ENCODE measurements around the gene PALM3. TPM values are rescaled to one million over a fixed set of nuclear protein-coding genes. Genes with fewer than 3 reads are reported as not detected.

PALM3 gene
- total RNA-seq, 1 experiment from 2014 or later: 3.3 TPM

- intact Hi-C loops (cut with micrococcal nuclease): no loop called here
- no peak overlapping the region; the same call in 1 of the 2 replicates for H3K27ac ChIP-seq (ENCODE audit: low read depth, low read length)
These were observed 5.0 kb downstream of the PALM3 start for GRCh38 chr19:14056741-14057356.

More at GRCh38 chr19:14056741-14057356, 5.0 kb downstream of the PALM3 start:
- no peaks in the 10 kb centered on the region for H3K9me3 ChIP-seq (ENCODE audit: control insufficient read depth in 1 of 2, insufficient read depth in 1 of 2, low read depth in 1 of 2, low read length in 2 of 2)
- BruUV-seq (replicated peaks): no TSS peak
- RAD21 ChIA-PET (ENCODE audit: low non-redundant PET in 1 of 2, low total read pairs in 2 of 2, uncharacterized antibody in 2 of 2, unreplicated experiment in 2 of 2): no interaction called here
- no peaks in the 10 kb centered on the region for H4K20me1 ChIP-seq (ENCODE audit: insufficient read depth)
- H3K9ac ChIP-seq (ENCODE audit: low read length): no peak overlapping the region
- no peak overlapping the region for H2AFZ ChIP-seq (ENCODE audit: low read depth, low read length, poor library complexity, severe bottlenecking)
- H3K36me3 ChIP-seq (ENCODE audit: control insufficient read depth in 1 of 2, insufficient read depth in 2 of 2, low read length in 2 of 2): no peaks in the 10 kb centered on the region
- no peaks in the 10 kb centered on the region for H3K9me2 ChIP-seq (ENCODE audit: insufficient read depth)
- peaks cover 17 to 33% of the 10 kb centered on the region in 2 experiments for H3K4me1 ChIP-seq (ENCODE audit: control insufficient read depth in 1 of 2, insufficient read depth in 2 of 2, low read length in 2 of 2)
- H3K27me3 ChIP-seq (ENCODE audit: insufficient read depth, low read length): no peaks in the 10 kb centered on the region
- H3K4me2 ChIP-seq (ENCODE audit: low read length): peak overlapping the region; percentile 81
- no peak for ATAC-seq
- POLR2A ChIA-PET: interaction anchor here (0.6 to 0.9 kb wide), 2 partner anchors 261 to 633 kb away, joined by 3 to 6 read pairs; partner anchors contain the start of genes ZNF333 and ZSWIM4
- DNase-seq (ENCODE audit: low read depth, low spot score): no peak
- H3K79me2 ChIP-seq (ENCODE audit: insufficient read depth, low read length): no peaks in the 10 kb centered on the region
- TF ChIP-seq FOSL1 (IDR thresholded peaks at IDR 0.05; ENCODE audit: low read depth) (no peak), EGR1 (IDR thresholded peaks at IDR 0.05; ENCODE audit: low read depth) (no peak), TCF7L2 (IDR thresholded peaks at IDR 0.05; ENCODE audit: borderline replicate concordance, extremely low read depth, insufficient read depth, insufficient read length) (no peak), YY1 (IDR thresholded peaks at IDR 0.05; ENCODE audit: extremely low read depth, insufficient replicate concordance, low read depth, low read length) (no peak), ZFX (IDR thresholded peaks at IDR 0.05) (no peak), MAX (IDR thresholded peaks at IDR 0.05) (no peak), ZNF274 (IDR thresholded peaks at IDR 0.05; ENCODE audit: low read depth, low read length) (no peak)
- TF ChIP-seq, protein P1, sequence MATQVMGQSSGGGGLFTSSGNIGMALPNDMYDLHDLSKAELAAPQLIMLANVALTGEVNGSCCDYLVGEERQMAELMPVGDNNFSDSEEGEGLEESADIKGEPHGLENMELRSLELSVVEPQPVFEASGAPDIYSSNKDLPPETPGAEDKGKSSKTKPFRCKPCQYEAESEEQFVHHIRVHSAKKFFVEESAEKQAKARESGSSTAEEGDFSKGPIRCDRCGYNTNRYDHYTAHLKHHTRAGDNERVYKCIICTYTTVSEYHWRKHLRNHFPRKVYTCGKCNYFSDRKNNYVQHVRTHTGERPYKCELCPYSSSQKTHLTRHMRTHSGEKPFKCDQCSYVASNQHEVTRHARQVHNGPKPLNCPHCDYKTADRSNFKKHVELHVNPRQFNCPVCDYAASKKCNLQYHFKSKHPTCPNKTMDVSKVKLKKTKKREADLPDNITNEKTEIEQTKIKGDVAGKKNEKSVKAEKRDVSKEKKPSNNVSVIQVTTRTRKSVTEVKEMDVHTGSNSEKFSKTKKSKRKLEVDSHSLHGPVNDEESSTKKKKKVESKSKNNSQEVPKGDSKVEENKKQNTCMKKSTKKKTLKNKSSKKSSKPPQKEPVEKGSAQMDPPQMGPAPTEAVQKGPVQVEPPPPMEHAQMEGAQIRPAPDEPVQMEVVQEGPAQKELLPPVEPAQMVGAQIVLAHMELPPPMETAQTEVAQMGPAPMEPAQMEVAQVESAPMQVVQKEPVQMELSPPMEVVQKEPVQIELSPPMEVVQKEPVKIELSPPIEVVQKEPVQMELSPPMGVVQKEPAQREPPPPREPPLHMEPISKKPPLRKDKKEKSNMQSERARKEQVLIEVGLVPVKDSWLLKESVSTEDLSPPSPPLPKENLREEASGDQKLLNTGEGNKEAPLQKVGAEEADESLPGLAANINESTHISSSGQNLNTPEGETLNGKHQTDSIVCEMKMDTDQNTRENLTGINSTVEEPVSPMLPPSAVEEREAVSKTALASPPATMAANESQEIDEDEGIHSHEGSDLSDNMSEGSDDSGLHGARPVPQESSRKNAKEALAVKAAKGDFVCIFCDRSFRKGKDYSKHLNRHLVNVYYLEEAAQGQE (IDR thresholded peaks at IDR 0.05; ENCODE audit: low read depth): no peak
- TF ChIP-seq, protein P2, sequence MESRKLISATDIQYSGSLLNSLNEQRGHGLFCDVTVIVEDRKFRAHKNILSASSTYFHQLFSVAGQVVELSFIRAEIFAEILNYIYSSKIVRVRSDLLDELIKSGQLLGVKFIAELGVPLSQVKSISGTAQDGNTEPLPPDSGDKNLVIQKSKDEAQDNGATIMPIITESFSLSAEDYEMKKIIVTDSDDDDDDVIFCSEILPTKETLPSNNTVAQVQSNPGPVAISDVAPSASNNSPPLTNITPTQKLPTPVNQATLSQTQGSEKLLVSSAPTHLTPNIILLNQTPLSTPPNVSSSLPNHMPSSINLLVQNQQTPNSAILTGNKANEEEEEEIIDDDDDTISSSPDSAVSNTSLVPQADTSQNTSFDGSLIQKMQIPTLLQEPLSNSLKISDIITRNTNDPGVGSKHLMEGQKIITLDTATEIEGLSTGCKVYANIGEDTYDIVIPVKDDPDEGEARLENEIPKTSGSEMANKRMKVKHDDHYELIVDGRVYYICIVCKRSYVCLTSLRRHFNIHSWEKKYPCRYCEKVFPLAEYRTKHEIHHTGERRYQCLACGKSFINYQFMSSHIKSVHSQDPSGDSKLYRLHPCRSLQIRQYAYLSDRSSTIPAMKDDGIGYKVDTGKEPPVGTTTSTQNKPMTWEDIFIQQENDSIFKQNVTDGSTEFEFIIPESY (IDR thresholded peaks at IDR 0.05; ENCODE audit: extremely low read depth, insufficient replicate concordance, low read length): no peak
- TF ChIP-seq, protein P3, sequence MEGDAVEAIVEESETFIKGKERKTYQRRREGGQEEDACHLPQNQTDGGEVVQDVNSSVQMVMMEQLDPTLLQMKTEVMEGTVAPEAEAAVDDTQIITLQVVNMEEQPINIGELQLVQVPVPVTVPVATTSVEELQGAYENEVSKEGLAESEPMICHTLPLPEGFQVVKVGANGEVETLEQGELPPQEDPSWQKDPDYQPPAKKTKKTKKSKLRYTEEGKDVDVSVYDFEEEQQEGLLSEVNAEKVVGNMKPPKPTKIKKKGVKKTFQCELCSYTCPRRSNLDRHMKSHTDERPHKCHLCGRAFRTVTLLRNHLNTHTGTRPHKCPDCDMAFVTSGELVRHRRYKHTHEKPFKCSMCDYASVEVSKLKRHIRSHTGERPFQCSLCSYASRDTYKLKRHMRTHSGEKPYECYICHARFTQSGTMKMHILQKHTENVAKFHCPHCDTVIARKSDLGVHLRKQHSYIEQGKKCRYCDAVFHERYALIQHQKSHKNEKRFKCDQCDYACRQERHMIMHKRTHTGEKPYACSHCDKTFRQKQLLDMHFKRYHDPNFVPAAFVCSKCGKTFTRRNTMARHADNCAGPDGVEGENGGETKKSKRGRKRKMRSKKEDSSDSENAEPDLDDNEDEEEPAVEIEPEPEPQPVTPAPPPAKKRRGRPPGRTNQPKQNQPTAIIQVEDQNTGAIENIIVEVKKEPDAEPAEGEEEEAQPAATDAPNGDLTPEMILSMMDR (IDR thresholded peaks at IDR 0.05 in 2 of 3, conservative IDR thresholded peaks at IDR 0.05 in 1 of 3; ENCODE audit: borderline replicate concordance in 1 of 3, insufficient read depth in 1 of 3, low read depth in 2 of 3, low read length in 2 of 3): no peak
- CTCF ChIA-PET: interaction anchor here (0.6 to 5.7 kb wide), 8 partner anchors 8 to 292 kb away, joined by 3 to 83 read pairs (median 4); partner anchors contain the start of genes IL27RA and MISP3
- H3K4me3 ChIP-seq (replicated peaks in 1 of 2; ENCODE audit: low read depth in 1 of 2, low read length in 2 of 2): peak overlapping the region; percentile 50 to 56

Measured in HCT116 (cell line).